HG02840 (cell line): ENCODE results near the gene POLR1A.

ENCODE experiments used
- ATAC-seq: cut with Tn5 transposase; IDR thresholded peaks from one replicate; pipeline ENCODE4 v1.9.1; 2021; ENCODE audit warnings: mild to moderate bottlenecking, moderate library complexity, moderate number of reproducible peaks; ENCODE audit not compliant: unreplicated experiment, low FRiP score

POLR1A gene

GRCh38 chr2:86105252-86105968 is at the start of gene POLR1A:
Gene POLR1A (minus strand): TSS chr2:86105886. CDS start chr2:86105776, 110 bp downstream.
- ATAC-seq = peak; percentile 71

- no peak for ATAC-seq
Measured at GRCh38 chr2:86150502-86150901, 44.8 kb upstream of the POLR1A start.

- ATAC-seq = no peak
Measured at GRCh38 chr2:86147793-86148192, 42.1 kb upstream of the POLR1A start.

GRCh38 chr2:86143926-86144685 is 38.4 kb upstream of the POLR1A start:
- ATAC-seq = no peak

- no peak for ATAC-seq
Measured at GRCh38 chr2:86143307-86143706, 37.6 kb upstream of the POLR1A start.

GRCh38 chr2:86142436-86143257 is 37.0 kb upstream of the POLR1A start:
- no peak for ATAC-seq

- ATAC-seq = no peak
Measured at GRCh38 chr2:86140969-86141392, 35.3 kb upstream of the POLR1A start.

- no peak for ATAC-seq
Measured at GRCh38 chr2:86139981-86140380, 34.3 kb upstream of the POLR1A start.

GRCh38 chr2:86138736-86139625 is 33.3 kb upstream of the POLR1A start:
- no peak for ATAC-seq

- ATAC-seq = no peak
Measured at GRCh38 chr2:86136141-86136540, 30.5 kb upstream of the POLR1A start.

GRCh38 chr2:86135653-86136052 is 30.0 kb upstream of the POLR1A start:
- ATAC-seq = no peak

GRCh38 chr2:86134709-86135108 is 29.0 kb upstream of the POLR1A start:
- ATAC-seq = no peak

- no peak for ATAC-seq
Measured at GRCh38 chr2:86124683-86125082, 19.0 kb upstream of the POLR1A start.

GRCh38 chr2:86123328-86123925 is 17.7 kb upstream of the POLR1A start:
- ATAC-seq = no peak

- ATAC-seq = no peak
Measured at GRCh38 chr2:86118130-86118529, 12.4 kb upstream of the POLR1A start.

GRCh38 chr2:86107031-86107430 is 1.3 kb upstream of the POLR1A start:
- no peak for ATAC-seq

- ATAC-seq = peak; percentile 89
Measured at GRCh38 chr2:86105969-86106945, 571 bp upstream of the POLR1A start, which contains the start of gene PTCD3. Gene PTCD3 (plus strand): TSS chr2:86106235. CDS start chr2:86106248, 13 bp downstream.

GRCh38 chr2:86102157-86102556 is 3.5 kb downstream of the POLR1A start:
- ATAC-seq = no peak
